SK-N-SH (cell line): Measurements from ENCODE around the gene KCNC3. TPM values are rescaled to one million over a fixed set of nuclear protein-coding genes. Genes with fewer than 3 reads are reported as not detected.

Experiments used
- CTCF ChIA-PET: fragments of 300-600, 350-600 bp; formaldehyde crosslinking; extraction: SDS; loops from one replicate; lab custom pipeline; 2021; lab: Yijun Ruan, JAX
- POLR2A ChIA-PET: fragments of 350-600 bp; sonication (Branson Sonifier 250); formaldehyde crosslinking; extraction: SDS; loops from one replicate; lab custom pipeline; 2020; ENCODE audit warnings: antibody characterized with exemption, inconsistent platforms; lab: Yijun Ruan, JAX
- DNase-seq: peaks from one replicate; pipeline ENCODE4 v3.0.0; 2012
- H2AFZ ChIP-seq: fragments of 200-600 bp; sonication (generic); 2 replicates; pipeline ENCODE4 v1.8.1; 2016; ENCODE audit warnings: antibody characterized with exemption, mild to moderate bottlenecking, low read depth
- H3F3A ChIP-seq: fragments of 200-600 bp; sonication (generic); replicated peaks from 2 replicates; pipeline ENCODE3; 2016; ENCODE audit warnings: antibody characterized with exemption, mild to moderate bottlenecking; ENCODE audit not compliant: insufficient read depth
- H3K27ac ChIP-seq, 2 experiments: fragments of 200-500 bp in 1 of 2; fragments of 200-600 bp in 1 of 2; sonication (Bioruptor generic) in 1 of 2; sonication (generic), shearing (Covaris generic) in 1 of 2; 2 replicates each; pipeline versions ENCODE4 v1.5.1 to v1.6.1; 2014 to 2016; ENCODE audit warnings: low read depth in 2 of 2, inconsistent platforms in 1 of 2, low read length in 1 of 2, mild to moderate bottlenecking in 1 of 2, mixed read lengths in 1 of 2
- H3K27me3 ChIP-seq: fragments of 200-600 bp; sonication (generic), shearing (Covaris generic); 2 replicates; pipeline ENCODE4 v1.6.1; 2016; ENCODE audit warnings: mixed run types; ENCODE audit not compliant: insufficient read depth
- H3K36me3 ChIP-seq, 2 experiments: fragments of 200-500 bp in 1 of 2; fragments of 200-600 bp in 1 of 2; sonication (Bioruptor generic) in 1 of 2; sonication (generic) in 1 of 2; replicated peaks in 1 of 2; 2 replicates each; pipeline versions ENCODE3 to v1.5.1; 2014 to 2016; ENCODE audit warnings: low read length in 1 of 2, mild to moderate bottlenecking in 1 of 2; ENCODE audit not compliant: insufficient read depth in 2 of 2, control insufficient read depth in 1 of 2
- H3K4me1 ChIP-seq, 2 experiments: fragments of 200-500 bp in 1 of 2; fragments of 200-600 bp in 1 of 2; sonication (Bioruptor generic) in 1 of 2; sonication (generic), shearing (Covaris generic) in 1 of 2; 2 replicates each; pipeline versions ENCODE4 v1.5.1 to v1.6.1; 2014 to 2016; ENCODE audit warnings: low read depth in 1 of 2, low read length in 1 of 2, mixed run types in 1 of 2; ENCODE audit not compliant: insufficient read depth in 2 of 2, control insufficient read depth in 1 of 2
- H3K4me2 ChIP-seq: fragments of 200-600 bp; sonication (generic), shearing (Covaris generic); 2 replicates; pipeline ENCODE4 v1.6.1; 2017; ENCODE audit warnings: mixed run types
- H3K4me3 ChIP-seq, 2 experiments: fragments of 200-500 bp in 1 of 2; fragments of 200-600 bp in 1 of 2; sonication (Bioruptor generic) in 1 of 2; sonication (generic), shearing (Covaris generic) in 1 of 2; 2 replicates each; pipeline versions ENCODE4 v1.5.1 to v1.8.1; 2014 to 2016; ENCODE audit warnings: low read depth in 2 of 2, inconsistent platforms in 1 of 2, low read length in 1 of 2, mild to moderate bottlenecking in 1 of 2, mixed read lengths in 1 of 2, moderate library complexity in 1 of 2
- H3K79me2 ChIP-seq: fragments of 200-600 bp; sonication (generic); 2 replicates; pipeline ENCODE4 v1.8.1; 2017; ENCODE audit warnings: mild to moderate bottlenecking; ENCODE audit not compliant: insufficient read depth
- H3K9ac ChIP-seq: fragments of 200-600 bp; sonication (generic); 2 replicates; pipeline ENCODE4 v1.6.1; 2017; ENCODE audit warnings: mixed run types
- H3K9me2 ChIP-seq: fragments of 200-600 bp; sonication (generic); 2 replicates; pipeline ENCODE4 v1.6.1; 2017; ENCODE audit warnings: mixed run types
- H3K9me3 ChIP-seq: fragments of 200-600 bp; sonication (generic); 2 replicates; pipeline ENCODE4 v1.6.1; 2017; ENCODE audit warnings: mixed run types, mild to moderate bottlenecking, moderate library complexity
- H4K20me1 ChIP-seq: fragments of 200-600 bp; sonication (generic); 2 replicates; pipeline ENCODE4 v1.6.1; 2017; ENCODE audit warnings: mild to moderate bottlenecking, mixed run types; ENCODE audit not compliant: insufficient read depth
- CHD2 ChIP-seq: fragments of 150-350 bp; IDR thresholded peaks from 2 replicates; pipeline ENCODE4 v1.6.1; 2018; ENCODE audit warnings: low read length; ENCODE audit not compliant: partially characterized antibody
- ELF1 ChIP-seq: IDR thresholded peaks from 2 replicates; pipeline ENCODE4 v1.4.0; 2012
- FOXM1 ChIP-seq: IDR thresholded peaks from 2 replicates; pipeline ENCODE4 v1.4.0; 2012; ENCODE audit warnings: low read depth, mild to moderate bottlenecking
- GABPA ChIP-seq: IDR thresholded peaks from 2 replicates; pipeline ENCODE4 v1.4.0; 2012; ENCODE audit warnings: low read depth, mild to moderate bottlenecking
- GATA2 ChIP-seq: sonication (generic); formaldehyde crosslinking; IDR thresholded peaks from 2 replicates; pipeline ENCODE4 v1.5.0; 2020; ENCODE audit warnings: mild to moderate bottlenecking, missing genetic modification reagents
- MEF2A ChIP-seq: IDR thresholded peaks from 2 replicates; pipeline ENCODE4 v1.4.0; 2012; ENCODE audit warnings: low read depth, borderline replicate concordance
- NFIC ChIP-seq: IDR thresholded peaks from 2 replicates; pipeline ENCODE4 v1.4.0; 2012; ENCODE audit warnings: borderline replicate concordance
- NRF1 ChIP-seq: IDR thresholded peaks from 2 replicates; pipeline ENCODE4 v1.6.1; 2012; ENCODE audit warnings: low read depth, mild to moderate bottlenecking, low read length
- RAD21 ChIP-seq: IDR thresholded peaks from 2 replicates; pipeline ENCODE4 v1.6.1; 2012; ENCODE audit warnings: mild to moderate bottlenecking, low read length
- RXRA ChIP-seq: IDR thresholded peaks from 2 replicates; pipeline ENCODE4 v1.4.0; 2012; ENCODE audit warnings: low read depth, mild to moderate bottlenecking, borderline replicate concordance
- TCF12 ChIP-seq: IDR thresholded peaks from 2 replicates; pipeline ENCODE4 v1.4.0; 2012
- TEAD4 ChIP-seq: IDR thresholded peaks from 2 replicates; pipeline ENCODE4 v1.4.0; 2012; ENCODE audit warnings: mild to moderate bottlenecking, borderline replicate concordance; ENCODE audit not compliant: insufficient read depth
- YY1 ChIP-seq: IDR thresholded peaks from 2 replicates; pipeline ENCODE4 v1.4.0; 2012; ENCODE audit warnings: low read depth, mild to moderate bottlenecking
- WGBS: methylation state at CpG from one replicate; pipeline ENCODE4 v1.1.6; 2017; ENCODE audit warnings: low lambda C conversion rate; 5-methylcytosine and 5-hydroxymethylcytosine counted together
- polyA plus RNA-seq, 3 experiments: library from polyadenylated mRNA; depleted of rRNA; stranded (reverse); fragments of >200 nt; gene quantifications; 2 replicates each; pipeline ENCODE4 v1.2.3, GENCODE V29; 2012
- TF ChIP-seq, protein P1 (sequence below): fragments of 150-350 bp; IDR thresholded peaks from 2 replicates; pipeline ENCODE4 v1.6.1; 2016; ENCODE audit warnings: mild to moderate bottlenecking, low read depth, low read length
- TF ChIP-seq, protein P2 (sequence below): fragments of 150-350 bp; IDR thresholded peaks from 2 replicates; pipeline ENCODE4 v1.6.1; 2017; ENCODE audit warnings: antibody characterized with exemption, low read length, low read depth, borderline replicate concordance
- TF ChIP-seq, protein P3 (sequence below): IDR thresholded peaks from 2 replicates; pipeline ENCODE4; 2012
- TF ChIP-seq, protein P4 (sequence below): IDR thresholded peaks from 2 replicates; pipeline ENCODE4 v1.4.0; 2012; ENCODE audit warnings: low read depth, borderline replicate concordance
- TF ChIP-seq, protein P5 (sequence below): IDR thresholded peaks from 2 replicates; pipeline ENCODE4 v1.6.1; 2012; ENCODE audit warnings: mild to moderate bottlenecking, low read depth, low read length, moderate library complexity
- TF ChIP-seq, protein P6 (sequence below): fragments of 200-600 bp; sonication (generic); IDR thresholded peaks from 2 replicates; pipeline ENCODE4 v1.6.1; 2017; ENCODE audit warnings: antibody characterized with exemption, mild to moderate bottlenecking, moderate library complexity
- TF ChIP-seq, protein P7 (sequence below): IDR thresholded peaks from 2 replicates; pipeline ENCODE4 v1.4.0; 2012; ENCODE audit warnings: low read depth, borderline replicate concordance

Gene KCNC3
- polyA plus RNA-seq, 1 of the 3 experiments (the other 2 are of a cell fraction), result 0.30 TPM

DNA sequence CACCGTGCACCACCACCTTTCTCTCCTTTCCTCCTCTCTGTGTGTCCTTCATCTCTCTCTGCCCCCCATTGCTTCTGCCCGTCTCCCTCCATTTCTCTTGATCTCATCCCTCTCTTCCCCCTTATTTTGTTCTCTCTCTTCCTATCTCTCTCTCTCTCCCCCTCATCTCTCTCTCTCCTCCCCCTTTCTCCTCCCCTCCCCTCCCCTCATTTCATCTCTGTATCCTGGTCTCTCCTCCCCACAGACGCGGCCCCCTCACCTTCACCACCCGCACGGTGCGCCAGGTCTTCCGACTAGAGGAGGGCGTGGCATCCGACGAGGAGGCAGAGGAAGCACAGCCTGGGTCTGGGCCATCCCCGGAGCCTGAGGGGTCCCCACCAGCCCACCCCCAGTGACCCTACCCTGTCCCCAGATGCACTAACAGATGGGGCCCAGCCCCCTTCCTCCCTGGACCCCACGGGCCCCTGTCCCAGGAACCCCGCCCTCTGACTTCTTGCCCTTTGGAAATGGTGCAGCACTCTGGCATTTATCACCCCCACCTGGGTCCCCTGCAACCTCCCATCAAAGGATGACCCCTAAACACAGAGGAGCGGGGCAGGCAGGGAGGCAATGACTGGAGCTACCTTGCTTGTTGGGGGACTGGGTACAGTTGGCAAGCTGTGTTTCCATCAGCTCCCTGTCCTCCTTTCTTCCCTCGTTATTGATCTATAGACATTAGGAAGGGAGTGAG is 19.6 kb downstream of the KCNC3 start:
- Histone ChIP-seq H3K4me2 (no peak overlapping the region), H3K27me3 (peaks cover 57% of the 10 kb centered on the region), H4K20me1 (no peaks in the 10 kb centered on the region), H3K9me3 (no peaks in the 10 kb centered on the region), H3K4me1 (peaks cover 0 to 2% of the 10 kb centered on the region in 2 experiments; a peak in 1 of 4 replicates), H3K4me3 (no peak overlapping the region), H3F3A (peaks cover 4% of the 10 kb centered on the region), H3K9ac (no peak overlapping the region), H3K36me3 (no peaks in the 10 kb centered on the region), H3K79me2 (no peaks in the 10 kb centered on the region), H3K27ac (no peak overlapping the region), H2AFZ (no peak overlapping the region), H3K9me2 (no peaks in the 10 kb centered on the region)
- ChIA-PET CTCF (no interaction called here), POLR2A (no interaction called here)
- WGBS, result 4% methylated on average over 14 of the region's 16 CpGs
- TF ChIP-seq, protein P1, sequence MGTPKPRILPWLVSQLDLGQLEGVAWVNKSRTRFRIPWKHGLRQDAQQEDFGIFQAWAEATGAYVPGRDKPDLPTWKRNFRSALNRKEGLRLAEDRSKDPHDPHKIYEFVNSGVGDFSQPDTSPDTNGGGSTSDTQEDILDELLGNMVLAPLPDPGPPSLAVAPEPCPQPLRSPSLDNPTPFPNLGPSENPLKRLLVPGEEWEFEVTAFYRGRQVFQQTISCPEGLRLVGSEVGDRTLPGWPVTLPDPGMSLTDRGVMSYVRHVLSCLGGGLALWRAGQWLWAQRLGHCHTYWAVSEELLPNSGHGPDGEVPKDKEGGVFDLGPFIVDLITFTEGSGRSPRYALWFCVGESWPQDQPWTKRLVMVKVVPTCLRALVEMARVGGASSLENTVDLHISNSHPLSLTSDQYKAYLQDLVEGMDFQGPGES, result no peak
- TF ChIP-seq YY1 (no peak), TEAD4 (no peak), FOXM1 (no peak), GABPA (no peak), MEF2A (no peak), RXRA (no peak), RAD21 (no peak), TCF12 (no peak), NRF1 (no peak), CHD2 (no peak), NFIC (no peak), ELF1 (no peak), GATA2 (no peak)
- TF ChIP-seq, protein P2, sequence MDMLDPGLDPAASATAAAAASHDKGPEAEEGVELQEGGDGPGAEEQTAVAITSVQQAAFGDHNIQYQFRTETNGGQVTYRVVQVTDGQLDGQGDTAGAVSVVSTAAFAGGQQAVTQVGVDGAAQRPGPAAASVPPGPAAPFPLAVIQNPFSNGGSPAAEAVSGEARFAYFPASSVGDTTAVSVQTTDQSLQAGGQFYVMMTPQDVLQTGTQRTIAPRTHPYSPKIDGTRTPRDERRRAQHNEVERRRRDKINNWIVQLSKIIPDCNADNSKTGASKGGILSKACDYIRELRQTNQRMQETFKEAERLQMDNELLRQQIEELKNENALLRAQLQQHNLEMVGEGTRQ, result no peak
- TF ChIP-seq, protein P3, sequence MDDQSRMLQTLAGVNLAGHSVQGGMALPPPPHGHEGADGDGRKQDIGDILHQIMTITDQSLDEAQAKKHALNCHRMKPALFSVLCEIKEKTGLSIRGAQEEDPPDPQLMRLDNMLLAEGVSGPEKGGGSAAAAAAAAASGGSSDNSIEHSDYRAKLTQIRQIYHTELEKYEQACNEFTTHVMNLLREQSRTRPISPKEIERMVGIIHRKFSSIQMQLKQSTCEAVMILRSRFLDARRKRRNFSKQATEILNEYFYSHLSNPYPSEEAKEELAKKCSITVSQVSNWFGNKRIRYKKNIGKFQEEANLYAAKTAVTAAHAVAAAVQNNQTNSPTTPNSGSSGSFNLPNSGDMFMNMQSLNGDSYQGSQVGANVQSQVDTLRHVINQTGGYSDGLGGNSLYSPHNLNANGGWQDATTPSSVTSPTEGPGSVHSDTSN, result no peak
- TF ChIP-seq, protein P4, sequence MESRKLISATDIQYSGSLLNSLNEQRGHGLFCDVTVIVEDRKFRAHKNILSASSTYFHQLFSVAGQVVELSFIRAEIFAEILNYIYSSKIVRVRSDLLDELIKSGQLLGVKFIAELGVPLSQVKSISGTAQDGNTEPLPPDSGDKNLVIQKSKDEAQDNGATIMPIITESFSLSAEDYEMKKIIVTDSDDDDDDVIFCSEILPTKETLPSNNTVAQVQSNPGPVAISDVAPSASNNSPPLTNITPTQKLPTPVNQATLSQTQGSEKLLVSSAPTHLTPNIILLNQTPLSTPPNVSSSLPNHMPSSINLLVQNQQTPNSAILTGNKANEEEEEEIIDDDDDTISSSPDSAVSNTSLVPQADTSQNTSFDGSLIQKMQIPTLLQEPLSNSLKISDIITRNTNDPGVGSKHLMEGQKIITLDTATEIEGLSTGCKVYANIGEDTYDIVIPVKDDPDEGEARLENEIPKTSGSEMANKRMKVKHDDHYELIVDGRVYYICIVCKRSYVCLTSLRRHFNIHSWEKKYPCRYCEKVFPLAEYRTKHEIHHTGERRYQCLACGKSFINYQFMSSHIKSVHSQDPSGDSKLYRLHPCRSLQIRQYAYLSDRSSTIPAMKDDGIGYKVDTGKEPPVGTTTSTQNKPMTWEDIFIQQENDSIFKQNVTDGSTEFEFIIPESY, result no peak
- TF ChIP-seq, protein P5, sequence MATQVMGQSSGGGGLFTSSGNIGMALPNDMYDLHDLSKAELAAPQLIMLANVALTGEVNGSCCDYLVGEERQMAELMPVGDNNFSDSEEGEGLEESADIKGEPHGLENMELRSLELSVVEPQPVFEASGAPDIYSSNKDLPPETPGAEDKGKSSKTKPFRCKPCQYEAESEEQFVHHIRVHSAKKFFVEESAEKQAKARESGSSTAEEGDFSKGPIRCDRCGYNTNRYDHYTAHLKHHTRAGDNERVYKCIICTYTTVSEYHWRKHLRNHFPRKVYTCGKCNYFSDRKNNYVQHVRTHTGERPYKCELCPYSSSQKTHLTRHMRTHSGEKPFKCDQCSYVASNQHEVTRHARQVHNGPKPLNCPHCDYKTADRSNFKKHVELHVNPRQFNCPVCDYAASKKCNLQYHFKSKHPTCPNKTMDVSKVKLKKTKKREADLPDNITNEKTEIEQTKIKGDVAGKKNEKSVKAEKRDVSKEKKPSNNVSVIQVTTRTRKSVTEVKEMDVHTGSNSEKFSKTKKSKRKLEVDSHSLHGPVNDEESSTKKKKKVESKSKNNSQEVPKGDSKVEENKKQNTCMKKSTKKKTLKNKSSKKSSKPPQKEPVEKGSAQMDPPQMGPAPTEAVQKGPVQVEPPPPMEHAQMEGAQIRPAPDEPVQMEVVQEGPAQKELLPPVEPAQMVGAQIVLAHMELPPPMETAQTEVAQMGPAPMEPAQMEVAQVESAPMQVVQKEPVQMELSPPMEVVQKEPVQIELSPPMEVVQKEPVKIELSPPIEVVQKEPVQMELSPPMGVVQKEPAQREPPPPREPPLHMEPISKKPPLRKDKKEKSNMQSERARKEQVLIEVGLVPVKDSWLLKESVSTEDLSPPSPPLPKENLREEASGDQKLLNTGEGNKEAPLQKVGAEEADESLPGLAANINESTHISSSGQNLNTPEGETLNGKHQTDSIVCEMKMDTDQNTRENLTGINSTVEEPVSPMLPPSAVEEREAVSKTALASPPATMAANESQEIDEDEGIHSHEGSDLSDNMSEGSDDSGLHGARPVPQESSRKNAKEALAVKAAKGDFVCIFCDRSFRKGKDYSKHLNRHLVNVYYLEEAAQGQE, result no peak
- TF ChIP-seq, protein P6, sequence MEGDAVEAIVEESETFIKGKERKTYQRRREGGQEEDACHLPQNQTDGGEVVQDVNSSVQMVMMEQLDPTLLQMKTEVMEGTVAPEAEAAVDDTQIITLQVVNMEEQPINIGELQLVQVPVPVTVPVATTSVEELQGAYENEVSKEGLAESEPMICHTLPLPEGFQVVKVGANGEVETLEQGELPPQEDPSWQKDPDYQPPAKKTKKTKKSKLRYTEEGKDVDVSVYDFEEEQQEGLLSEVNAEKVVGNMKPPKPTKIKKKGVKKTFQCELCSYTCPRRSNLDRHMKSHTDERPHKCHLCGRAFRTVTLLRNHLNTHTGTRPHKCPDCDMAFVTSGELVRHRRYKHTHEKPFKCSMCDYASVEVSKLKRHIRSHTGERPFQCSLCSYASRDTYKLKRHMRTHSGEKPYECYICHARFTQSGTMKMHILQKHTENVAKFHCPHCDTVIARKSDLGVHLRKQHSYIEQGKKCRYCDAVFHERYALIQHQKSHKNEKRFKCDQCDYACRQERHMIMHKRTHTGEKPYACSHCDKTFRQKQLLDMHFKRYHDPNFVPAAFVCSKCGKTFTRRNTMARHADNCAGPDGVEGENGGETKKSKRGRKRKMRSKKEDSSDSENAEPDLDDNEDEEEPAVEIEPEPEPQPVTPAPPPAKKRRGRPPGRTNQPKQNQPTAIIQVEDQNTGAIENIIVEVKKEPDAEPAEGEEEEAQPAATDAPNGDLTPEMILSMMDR, result no peak
- TF ChIP-seq, protein P7, sequence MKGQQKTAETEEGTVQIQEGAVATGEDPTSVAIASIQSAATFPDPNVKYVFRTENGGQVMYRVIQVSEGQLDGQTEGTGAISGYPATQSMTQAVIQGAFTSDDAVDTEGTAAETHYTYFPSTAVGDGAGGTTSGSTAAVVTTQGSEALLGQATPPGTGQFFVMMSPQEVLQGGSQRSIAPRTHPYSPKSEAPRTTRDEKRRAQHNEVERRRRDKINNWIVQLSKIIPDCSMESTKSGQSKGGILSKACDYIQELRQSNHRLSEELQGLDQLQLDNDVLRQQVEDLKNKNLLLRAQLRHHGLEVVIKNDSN, result no peak
- DNase-seq, result no peak
